Caco-2 (cell line): ENCODE data around the gene ITGB1BP1. TPM values are rescaled to one million over a fixed set of nuclear protein-coding genes. Genes with fewer than 3 reads are reported as not detected.

Source experiments
- BruUV-seq: library from RNA; stranded (reverse); fragments of 400-500 nt; replicated peaks from 2 replicates; lab custom pipeline; 2021; lab: Mats Ljungman, UMichigan
- CTCF ChIA-PET: fragments of 300-600 bp; sonication (Branson Sonifier 250); formaldehyde crosslinking; loops from one replicate; lab custom pipeline; 2022; ENCODE audit warnings: antibody characterized with exemption; lab: Charles Lee
- POLR2A ChIA-PET: fragments of 300-600 bp; sonication (Branson Sonifier 250); formaldehyde crosslinking; loops from one replicate; lab custom pipeline; 2022; ENCODE audit warnings: antibody characterized with exemption; lab: Charles Lee
- DNase-seq, 2 experiments: peaks; one replicate each; pipeline versions ENCODE4 v3.0.0 to v3.0.0-alpha.2; 2020 to 2022
- H3K27me3 ChIP-seq: replicated peaks from 2 replicates; pipeline ENCODE4 v1.6.0; 2011; ENCODE audit warnings: low read length; ENCODE audit not compliant: control insufficient read depth, insufficient read depth
- H3K36me3 ChIP-seq: 2 replicates; pipeline ENCODE4 v1.5.1; 2011; ENCODE audit warnings: low read length; ENCODE audit not compliant: control insufficient read depth, insufficient read depth
- H3K4me1 ChIP-seq: fragments of 250-450 bp; sonication (Bioruptor Pico); 2 replicates; pipeline ENCODE4 v1.5.1; 2020; ENCODE audit warnings: mild to moderate bottlenecking
- H3K4me3 ChIP-seq: 2 replicates; pipeline ENCODE4 v1.5.1; 2011; ENCODE audit warnings: low read depth, mild to moderate bottlenecking, control low read depth, low read length
- H3K9me3 ChIP-seq: fragments of 250-450 bp; sonication (Bioruptor Pico); 2 replicates; pipeline ENCODE4 v1.5.1; 2020; ENCODE audit warnings: mild to moderate bottlenecking, moderate library complexity
- H3K27ac Mint-ChIP-seq: one replicate; pipeline ENCODE4 v1.8.0; 2022; ENCODE audit warnings: mixed read lengths; ENCODE audit not compliant: unreplicated experiment
- H3K27me3 Mint-ChIP-seq: one replicate; pipeline ENCODE4 v1.8.0; 2022; ENCODE audit warnings: mixed read lengths; ENCODE audit not compliant: insufficient read depth, unreplicated experiment
- H3K36me3 Mint-ChIP-seq: one replicate; pipeline ENCODE4 v1.8.0; 2022; ENCODE audit warnings: mild to moderate bottlenecking, mixed read lengths; ENCODE audit not compliant: insufficient read depth, unreplicated experiment
- H3K4me1 Mint-ChIP-seq: one replicate; pipeline ENCODE4 v1.8.0; 2022; ENCODE audit warnings: low read depth, mixed read lengths; ENCODE audit not compliant: unreplicated experiment
- H3K4me3 Mint-ChIP-seq: one replicate; pipeline ENCODE4 v1.8.0; 2022; ENCODE audit warnings: mild to moderate bottlenecking, moderate library complexity, mixed read lengths; ENCODE audit not compliant: unreplicated experiment
- H3K9me3 Mint-ChIP-seq: one replicate; pipeline ENCODE4 v1.8.0; 2022; ENCODE audit warnings: mixed read lengths; ENCODE audit not compliant: unreplicated experiment
- CTCF ChIP-seq, 2 experiments: fragments of 200-600 bp in 1 of 2; IDR thresholded peaks; 1 replicate in 1 of 2; 2 replicates in 1 of 2; pipeline versions ENCODE4 v1.5.1 to v1.8.0; 2011 to 2022; ENCODE audit warnings: antibody characterized with exemption in 1 of 2, control low read depth in 1 of 2, inconsistent platforms in 1 of 2, low read depth in 1 of 2, low read length in 1 of 2, mild to moderate bottlenecking in 1 of 2, moderate library complexity in 1 of 2; ENCODE audit not compliant: insufficient read depth in 1 of 2, severe bottlenecking in 1 of 2, unreplicated experiment in 1 of 2
- intact Hi-C: fragments of 100-400 bp; cut with micrococcal nuclease; formaldehyde crosslinking; loops from one replicate; pipeline ENCODE4 v1.10.0; 2022; ENCODE audit not compliant: unreplicated experiment
- total RNA-seq: library from RNA; stranded (reverse); gene quantifications from 2 replicates; pipeline ENCODE4 v1.2.3, GENCODE V29; 2022

ITGB1BP1 gene
- total RNA-seq, 1 experiment from 2014 or later = 82.4 TPM

GRCh38 chr2:9388199-9388681, 35.1 kb downstream of the ITGB1BP1 start:
- intact Hi-C loops = no loop called here
- H3K4me3 Mint-ChIP-seq = no peak overlapping the region
- no TSS peak for BruUV-seq
- Histone ChIP-seq H3K27me3 (no peaks in the 10 kb centered on the region), H3K36me3 (peaks cover 5% of the 10 kb centered on the region), H3K4me1 (no peaks in the 10 kb centered on the region), H3K9me3 (no peaks in the 10 kb centered on the region), H3K4me3 (no peak overlapping the region)
- POLR2A ChIA-PET = no interaction called here
- no peaks in the 10 kb centered on the region for H3K9me3 Mint-ChIP-seq
- H3K4me1 Mint-ChIP-seq = no peaks in the 10 kb centered on the region
- H3K36me3 Mint-ChIP-seq = peaks cover 17% of the 10 kb centered on the region
- H3K27me3 Mint-ChIP-seq = no peaks in the 10 kb centered on the region
- no peak overlapping the region for H3K27ac Mint-ChIP-seq
- no peak for DNase-seq
- CTCF ChIA-PET = no interaction called here
- TF ChIP-seq CTCF (IDR thresholded peaks at IDR 0.05; ENCODE audit: insufficient read depth in 1 of 2, low read depth in 1 of 2, low read length in 1 of 2, severe bottlenecking in 1 of 2, unreplicated experiment in 1 of 2) = no peak

- Mint-ChIP-seq H3K4me3 (no peak overlapping the region), H3K27me3 (no peaks in the 10 kb centered on the region), H3K36me3 (peaks cover 29% of the 10 kb centered on the region), H3K9me3 (no peaks in the 10 kb centered on the region), H3K27ac (no peak overlapping the region), H3K4me1 (no peaks in the 10 kb centered on the region)
- intact Hi-C loops = no loop called here
- H3K36me3 ChIP-seq = peaks cover 5% of the 10 kb centered on the region
- H3K4me1 ChIP-seq = no peaks in the 10 kb centered on the region
- ChIA-PET POLR2A (no interaction called here), CTCF (no interaction called here)
- H3K4me3 ChIP-seq = no peak overlapping the region
- BruUV-seq = no TSS peak
- no peak for TF ChIP-seq CTCF (IDR thresholded peaks at IDR 0.05; ENCODE audit: insufficient read depth in 1 of 2, low read depth in 1 of 2, low read length in 1 of 2, severe bottlenecking in 1 of 2, unreplicated experiment in 1 of 2)
- H3K27me3 ChIP-seq = no peaks in the 10 kb centered on the region
- no peak for DNase-seq
- no peaks in the 10 kb centered on the region for H3K9me3 ChIP-seq
These were observed 37.5 kb downstream of the ITGB1BP1 start for GRCh38 chr2:9385841-9386240.

- Mint-ChIP-seq H3K9me3 (no peaks in the 10 kb centered on the region), H3K27ac (no peak overlapping the region), H3K36me3 (peaks cover 22% of the 10 kb centered on the region), H3K4me1 (no peaks in the 10 kb centered on the region), H3K4me3 (no peak overlapping the region), H3K27me3 (no peaks in the 10 kb centered on the region)
- no peaks in the 10 kb centered on the region for H3K9me3 ChIP-seq
- no TSS peak for BruUV-seq
- intact Hi-C loops = no loop called here
- ChIA-PET CTCF (no interaction called here), POLR2A (interaction anchor here (0.5 kb wide), 1 partner anchor 81 kb away, joined by 3 read pairs; no protein-coding TSS in a partner anchor)
- no peak for TF ChIP-seq CTCF (IDR thresholded peaks at IDR 0.05; ENCODE audit: insufficient read depth in 1 of 2, low read depth in 1 of 2, low read length in 1 of 2, severe bottlenecking in 1 of 2, unreplicated experiment in 1 of 2)
- no peak overlapping the region for H3K4me3 ChIP-seq
- H3K4me1 ChIP-seq = no peaks in the 10 kb centered on the region
- DNase-seq = no peak
- peaks cover 5% of the 10 kb centered on the region for H3K36me3 ChIP-seq
- no peaks in the 10 kb centered on the region for H3K27me3 ChIP-seq
These were observed 38.8 kb downstream of the ITGB1BP1 start for GRCh38 chr2:9384521-9384920.
